GM19397 (cell line): Measurements from ENCODE around the gene DLG1.

ENCODE experiments used
- ATAC-seq: cut with Tn5 transposase; IDR thresholded peaks from one replicate; pipeline ENCODE4 v1.9.1; 2021; ENCODE audit warnings: mild to moderate bottlenecking, moderate library complexity; ENCODE audit not compliant: unreplicated experiment

The DLG1 gene

GRCh38 chr3:197021729-197022404 is 276.5 kb downstream of the DLG1 start:
- no peak for ATAC-seq

GRCh38 chr3:197021231-197021630 is 277.2 kb downstream of the DLG1 start:
- ATAC-seq: no peak

GRCh38 chr3:197019535-197019934 is 278.9 kb downstream of the DLG1 start:
- ATAC-seq: no peak

- no peak for ATAC-seq
These were observed 279.4 kb downstream of the DLG1 start for GRCh38 chr3:197019021-197019420.

GRCh38 chr3:197017003-197017402 is 281.4 kb downstream of the DLG1 start:
- no peak for ATAC-seq

- ATAC-seq: no peak
These were observed 282.3 kb downstream of the DLG1 start for GRCh38 chr3:197015790-197016736.

- no peak for ATAC-seq
These were observed 283.4 kb downstream of the DLG1 start for GRCh38 chr3:197014942-197015575.

GRCh38 chr3:197014024-197014423 is 284.4 kb downstream of the DLG1 start:
- ATAC-seq: no peak

- ATAC-seq: no peak
These were observed 285.9 kb downstream of the DLG1 start for GRCh38 chr3:197012540-197012883.

- no peak for ATAC-seq
These were observed 286.5 kb downstream of the DLG1 start for GRCh38 chr3:197011780-197012539.

GRCh38 chr3:197010556-197011351 is 287.7 kb downstream of the DLG1 start:
- no peak for ATAC-seq

GRCh38 chr3:197009532-197010019 is 288.8 kb downstream of the DLG1 start:
- no peak for ATAC-seq

- no peak for ATAC-seq
These were observed 289.8 kb downstream of the DLG1 start for GRCh38 chr3:197008436-197009209.

GRCh38 chr3:197007953-197008352 is 290.5 kb downstream of the DLG1 start:
- no peak for ATAC-seq

GRCh38 chr3:197007296-197007940 is 291.0 kb downstream of the DLG1 start:
- no peak for ATAC-seq

- no peak for ATAC-seq
These were observed 291.6 kb downstream of the DLG1 start for GRCh38 chr3:197006860-197007259.

- no peak for ATAC-seq
These were observed 292.0 kb downstream of the DLG1 start for GRCh38 chr3:197006446-197006845.

- ATAC-seq: no peak
These were observed 294.7 kb downstream of the DLG1 start for GRCh38 chr3:197003461-197004385.
